Neutrophil (primary cell): ENCODE data around the gene MFAP3L.

Experiments used
- H3K27ac ChIP-seq: fragments of 200-600 bp; sonication (generic); 2 replicates; pipeline ENCODE4 v1.5.1; 2016; ENCODE audit warnings: mild to moderate bottlenecking, moderate library complexity
- H3K27me3 ChIP-seq: fragments of 200-600 bp; sonication (generic); 2 replicates; pipeline ENCODE4 v1.6.0; 2016; ENCODE audit warnings: mild to moderate bottlenecking
- H3K36me3 ChIP-seq: fragments of 200-600 bp; sonication (generic); 2 replicates; pipeline ENCODE4 v1.5.1; 2017
- H3K4me1 ChIP-seq, 2 experiments: fragments of 200-600 bp in 1 of 2; sonication (generic) in 1 of 2; 1 replicate in 1 of 2; 2 replicates in 1 of 2; pipeline versions ENCODE4 v1.5.1 to v1.6.1; 2013 to 2016; ENCODE audit warnings: low read depth in 1 of 2, low read length in 1 of 2, mild to moderate bottlenecking in 1 of 2, moderate library complexity in 1 of 2; ENCODE audit not compliant: control insufficient read depth in 1 of 2, insufficient read depth in 1 of 2
- H3K4me3 ChIP-seq, 2 experiments: fragments of 200-600 bp in 1 of 2; sonication (generic) in 1 of 2; 1 replicate in 1 of 2; 2 replicates in 1 of 2; pipeline ENCODE4 v1.5.1; 2013 to 2016; ENCODE audit warnings: low read depth in 1 of 2, low read length in 1 of 2, mild to moderate bottlenecking in 1 of 2, moderate library complexity in 1 of 2
- H3K9me3 ChIP-seq: fragments of 200-600 bp; sonication (generic); 2 replicates; pipeline ENCODE4 v1.5.1; 2016
- TF ChIP-seq, protein P1 (sequence below): fragments of 200-600 bp; sonication (generic); IDR thresholded peaks from 2 replicates; pipeline ENCODE4 v1.5.1; 2016; ENCODE audit warnings: antibody characterized with exemption

Gene MFAP3L

DNA sequence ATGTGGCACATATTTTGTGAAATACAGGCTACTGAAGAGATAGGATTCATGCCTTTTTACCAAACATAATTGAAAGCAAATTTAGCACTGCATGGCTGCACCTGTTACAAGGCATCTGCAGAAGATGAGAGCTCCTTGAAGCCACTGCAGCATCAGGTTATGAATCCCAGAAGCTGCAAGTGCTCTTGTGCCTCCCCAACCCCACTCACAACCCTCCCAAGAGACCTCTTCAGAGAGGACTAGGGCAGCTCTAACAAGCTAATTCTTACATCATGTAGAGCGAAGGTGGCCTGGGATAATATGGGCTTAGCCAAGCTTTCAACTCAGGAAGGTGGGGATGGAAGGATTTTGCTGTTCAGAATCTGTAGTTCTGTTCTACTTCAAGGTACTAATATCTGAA lies 27.2 kb downstream of the MFAP3L start:
- H3K27ac ChIP-seq = no peak overlapping the region
- no peaks in the 10 kb centered on the region for H3K9me3 ChIP-seq
- TF ChIP-seq, protein P1, sequence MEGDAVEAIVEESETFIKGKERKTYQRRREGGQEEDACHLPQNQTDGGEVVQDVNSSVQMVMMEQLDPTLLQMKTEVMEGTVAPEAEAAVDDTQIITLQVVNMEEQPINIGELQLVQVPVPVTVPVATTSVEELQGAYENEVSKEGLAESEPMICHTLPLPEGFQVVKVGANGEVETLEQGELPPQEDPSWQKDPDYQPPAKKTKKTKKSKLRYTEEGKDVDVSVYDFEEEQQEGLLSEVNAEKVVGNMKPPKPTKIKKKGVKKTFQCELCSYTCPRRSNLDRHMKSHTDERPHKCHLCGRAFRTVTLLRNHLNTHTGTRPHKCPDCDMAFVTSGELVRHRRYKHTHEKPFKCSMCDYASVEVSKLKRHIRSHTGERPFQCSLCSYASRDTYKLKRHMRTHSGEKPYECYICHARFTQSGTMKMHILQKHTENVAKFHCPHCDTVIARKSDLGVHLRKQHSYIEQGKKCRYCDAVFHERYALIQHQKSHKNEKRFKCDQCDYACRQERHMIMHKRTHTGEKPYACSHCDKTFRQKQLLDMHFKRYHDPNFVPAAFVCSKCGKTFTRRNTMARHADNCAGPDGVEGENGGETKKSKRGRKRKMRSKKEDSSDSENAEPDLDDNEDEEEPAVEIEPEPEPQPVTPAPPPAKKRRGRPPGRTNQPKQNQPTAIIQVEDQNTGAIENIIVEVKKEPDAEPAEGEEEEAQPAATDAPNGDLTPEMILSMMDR = no peak

DNA sequence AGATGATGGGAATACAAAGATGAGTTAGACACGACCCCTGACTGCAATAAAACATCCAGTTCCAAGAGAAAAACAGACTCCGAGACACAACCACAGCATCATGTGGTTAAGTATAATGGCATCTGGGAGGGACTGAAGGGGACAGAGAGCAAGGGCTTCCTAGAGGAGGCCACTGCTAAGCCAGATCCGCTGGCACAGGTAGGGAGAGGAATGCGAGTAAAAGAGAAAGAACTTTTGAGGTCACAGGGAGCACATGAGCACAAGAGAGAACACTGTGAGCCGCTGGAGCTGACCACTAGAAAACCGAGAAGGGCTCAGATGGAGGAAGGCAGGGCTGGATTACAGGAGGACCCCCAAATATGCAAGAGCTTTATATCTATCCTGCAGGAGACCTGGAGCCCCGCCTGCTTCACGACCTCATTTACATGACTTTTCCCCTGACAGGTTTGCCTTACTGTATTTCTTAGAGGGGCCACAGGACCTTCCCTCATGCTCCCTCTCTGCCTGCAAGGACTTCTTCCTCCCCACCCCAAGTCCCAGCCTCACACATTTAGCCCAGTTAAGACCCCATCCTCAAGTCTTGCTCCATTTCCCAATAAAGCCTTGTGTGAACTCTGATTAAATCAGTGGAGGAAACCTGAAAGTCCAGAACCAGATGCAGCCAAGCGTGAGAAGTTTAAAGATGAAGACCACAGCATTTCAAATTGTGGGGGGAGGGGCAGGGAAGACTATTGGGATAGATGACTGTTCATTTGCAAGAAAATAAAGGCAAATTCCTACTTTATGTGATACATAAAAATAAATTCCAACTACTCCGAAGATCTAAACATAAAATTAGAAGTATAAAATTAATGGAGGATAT lies 29.6 kb downstream of the MFAP3L start:
- Histone ChIP-seq H3K36me3 (peaks cover 5% of the 10 kb centered on the region), H3K4me1 (no peaks in the 10 kb centered on the region), H3K27ac (no peak overlapping the region), H3K4me3 (no peak overlapping the region), H3K27me3 (no peaks in the 10 kb centered on the region), H3K9me3 (no peaks in the 10 kb centered on the region)
- TF ChIP-seq, protein P1 = no peak

More for the DNA sequence above, 27.2 kb downstream of the MFAP3L start:
- Histone ChIP-seq H3K4me1 (no peaks in the 10 kb centered on the region), H3K36me3 (no peaks in the 10 kb centered on the region), H3K4me3 (no peak overlapping the region), H3K27me3 (no peaks in the 10 kb centered on the region)

DNA sequence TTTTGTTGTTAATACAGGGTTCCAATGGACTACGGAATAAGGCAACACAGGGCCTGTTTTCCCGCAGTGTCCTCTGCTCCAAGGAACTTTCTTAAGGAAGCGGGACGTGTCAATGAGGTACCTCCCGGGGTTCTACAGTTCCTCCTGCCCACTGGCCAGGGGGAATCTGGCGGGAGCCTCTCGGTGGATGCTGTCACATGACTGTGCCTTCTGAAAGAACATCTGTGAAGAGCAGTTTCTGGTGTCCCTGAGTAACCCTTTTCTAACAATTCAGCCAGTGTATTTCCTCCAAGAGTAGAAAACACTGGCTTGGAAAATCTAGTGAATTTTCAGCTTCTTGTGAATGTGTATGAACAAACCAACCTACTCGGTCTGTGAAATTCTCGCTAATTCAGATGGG lies 32.7 kb downstream of the MFAP3L start:
- no peak overlapping the region for H3K4me3 ChIP-seq
- H3K27ac ChIP-seq = no peak overlapping the region
- TF ChIP-seq, protein P1 = no peak
- no peaks in the 10 kb centered on the region for H3K27me3 ChIP-seq
- no peaks in the 10 kb centered on the region for H3K4me1 ChIP-seq
- peaks cover 9% of the 10 kb centered on the region for H3K36me3 ChIP-seq
- no peaks in the 10 kb centered on the region for H3K9me3 ChIP-seq

DNA sequence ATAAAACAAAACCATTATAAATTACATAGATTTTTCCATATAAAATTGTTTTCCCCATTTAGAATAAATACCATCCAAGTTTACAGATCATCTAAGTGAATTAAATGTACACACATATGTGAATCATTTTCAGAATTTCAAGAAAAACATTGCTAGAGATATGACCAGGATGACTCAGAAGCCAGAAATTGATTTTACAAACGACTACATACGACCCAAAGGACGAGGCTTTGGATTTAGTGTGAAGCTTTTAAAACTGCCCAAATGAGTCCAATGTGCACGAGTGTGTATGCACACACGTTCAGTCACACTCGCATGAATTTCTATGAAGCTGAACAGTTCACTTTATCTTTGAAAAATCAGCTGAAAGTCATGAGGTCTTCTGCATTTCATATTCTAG lies 37.9 kb downstream of the MFAP3L start:
- Histone ChIP-seq H3K4me3 (no peak overlapping the region), H3K4me1 (no peaks in the 10 kb centered on the region), H3K9me3 (no peaks in the 10 kb centered on the region), H3K27ac (no peak overlapping the region), H3K27me3 (no peaks in the 10 kb centered on the region), H3K36me3 (peaks cover 9% of the 10 kb centered on the region)
- TF ChIP-seq, protein P1 = no peak

DNA sequence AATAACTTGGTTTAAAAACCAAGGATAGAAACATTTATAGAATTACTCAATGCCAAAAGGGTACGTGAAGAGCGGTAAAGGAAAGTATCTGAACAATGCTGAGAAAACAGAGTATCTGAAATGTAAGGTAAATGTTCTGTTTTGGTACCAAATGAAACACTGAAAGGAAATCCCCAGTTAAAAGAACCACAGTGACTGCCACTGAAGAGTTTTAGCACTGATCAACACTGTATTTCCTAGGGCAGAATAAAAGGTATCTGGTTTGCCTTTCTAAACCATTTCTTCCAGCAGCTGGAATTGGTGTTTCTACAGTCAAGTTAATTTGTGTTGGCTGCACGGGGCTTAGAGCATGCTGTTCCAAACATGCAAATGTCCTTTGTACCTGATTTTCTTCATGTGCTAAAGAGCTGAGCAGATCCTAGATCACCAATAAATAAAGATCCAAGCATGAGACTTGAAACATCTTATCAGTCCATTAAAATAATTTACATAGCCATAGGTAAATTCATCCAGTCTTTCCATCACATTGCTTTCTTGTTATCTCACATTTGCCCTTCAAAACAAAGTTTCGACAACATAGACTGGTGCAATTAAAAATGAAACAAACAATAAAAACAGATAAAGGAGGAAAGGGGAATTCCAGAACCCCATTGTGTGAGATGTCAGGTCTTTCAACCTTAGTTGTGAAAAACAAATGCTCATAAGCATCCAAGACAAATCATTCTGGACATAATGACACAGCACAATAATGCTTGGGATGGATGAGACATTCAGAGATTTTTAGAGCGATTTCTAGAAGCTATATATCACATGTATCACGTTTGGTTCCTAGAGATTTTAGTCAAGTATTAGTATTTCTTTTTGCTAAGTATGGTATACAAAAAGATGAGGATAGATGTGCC lies 38.6 kb downstream of the MFAP3L start:
- TF ChIP-seq, protein P1 = no peak
- Histone ChIP-seq H3K4me1 (no peaks in the 10 kb centered on the region), H3K9me3 (no peaks in the 10 kb centered on the region), H3K27ac (no peak overlapping the region), H3K4me3 (no peak overlapping the region), H3K36me3 (peaks cover 9% of the 10 kb centered on the region), H3K27me3 (no peaks in the 10 kb centered on the region)
